ENCODE results near the gene ORMDL1. TPM values are rescaled to one million over a fixed set of nuclear protein-coding genes. Genes with fewer than 3 reads are reported as not detected.
A peak's percentile ranks its signal among the peaks of the same experiment; 100 is the strongest.

Gene ORMDL1
- total and polyA plus RNA-seq, 4 donors, result 22.1 to 64.9 (median 34.2) TPM

GRCh38 chr2:189756311-189756952 is 27.7 kb downstream of the ORMDL1 start (continued):
- no peak for TF ChIP-seq ZBTB33 (IDR thresholded peaks at IDR 0.05)

DNA sequence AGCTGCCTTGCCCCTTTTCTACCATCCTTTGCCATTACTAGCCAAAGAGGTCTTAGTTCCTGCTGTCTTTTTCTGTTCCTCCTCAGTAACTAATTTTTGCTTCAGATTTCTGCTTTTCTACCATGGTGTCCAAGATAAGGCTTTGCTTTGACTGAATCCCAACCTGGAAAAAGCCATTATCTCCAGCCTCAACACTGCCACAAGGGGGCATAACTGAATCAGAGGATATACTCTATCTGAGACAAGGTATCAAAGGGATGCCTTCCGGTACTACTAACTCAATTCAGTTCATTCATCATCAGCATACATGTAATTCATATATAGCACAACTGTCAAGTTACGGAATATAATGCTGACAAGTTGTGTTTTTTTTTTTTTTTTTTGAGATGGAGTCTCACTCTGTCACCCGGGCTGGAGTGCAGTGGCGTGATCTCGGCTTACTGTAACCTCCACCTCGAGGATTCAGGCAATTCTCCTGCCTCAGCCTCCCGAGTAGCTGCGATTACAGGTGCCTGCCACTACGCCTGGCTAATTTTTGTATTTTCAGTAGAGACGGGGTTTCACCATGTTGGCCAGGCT is 33.0 kb downstream of the ORMDL1 start:
- H3K36me3 ChIP-seq (ENCODE audit: control insufficient read depth in 4 of 4, insufficient read depth in 3 of 4, low read depth in 1 of 4, low read length in 3 of 4), result peaks cover 0 to 38% (median 17%) of the 10 kb centered on the region in 4 donors
- DNase-seq (ENCODE audit: low spot score), result peak; percentile 50
- H3K9me3 ChIP-seq (ENCODE audit: control insufficient read depth in 4 of 4, low read length in 3 of 4), result no peaks in the 10 kb centered on the region
- H3K27me3 ChIP-seq (ENCODE audit: control insufficient read depth in 4 of 4, insufficient read depth in 4 of 4, low read length in 3 of 4), result no peaks in the 10 kb centered on the region
- H3K4me3 ChIP-seq (ENCODE audit: low read depth in 1 of 3, low read length in 3 of 3), result no peak overlapping the region
- TF ChIP-seq JUND (IDR thresholded peaks at IDR 0.05) (no peak), RAD21 (IDR thresholded peaks at IDR 0.05) (peak; percentile 65 to 81), CTCF (IDR thresholded peaks at IDR 0.05; ENCODE audit: low read depth, low read length, missing input control) (peak; percentile 60)
- no peak overlapping the region for H3K27ac ChIP-seq (ENCODE audit: low read depth in 1 of 2, low read length in 2 of 2)
- no peak overlapping the region for H3K9ac ChIP-seq (ENCODE audit: low read depth in 1 of 2, low read length in 2 of 2)
- no peaks in the 10 kb centered on the region for H3K4me1 ChIP-seq (ENCODE audit: control insufficient read depth in 4 of 4, insufficient read depth in 4 of 4, low read length in 3 of 4)
- 86% methylated on average over 10 of the region's 10 CpGs for WGBS

GRCh38 chr2:189729430-189729829 is 54.7 kb downstream of the ORMDL1 start:
- peaks cover 0 to 4% (median 2%) of the 10 kb centered on the region in 4 donors for H3K36me3 ChIP-seq (ENCODE audit: control insufficient read depth in 4 of 4, insufficient read depth in 3 of 4, low read depth in 1 of 4, low read length in 3 of 4)
- TF ChIP-seq CTCF (IDR thresholded peaks at IDR 0.05; ENCODE audit: low read depth, low read length, missing input control), result no peak
- TF ChIP-seq EGR1 (IDR thresholded peaks at IDR 0.05; ENCODE audit: low read depth in 2 of 2), result no peak
- no peak for TF ChIP-seq NR2F2 (IDR thresholded peaks at IDR 0.05)
- no peak for TF ChIP-seq RXRA (IDR thresholded peaks at IDR 0.05)
- TF ChIP-seq FOXA2 (IDR thresholded peaks at IDR 0.05), result no peak
- TF ChIP-seq RAD21 (IDR thresholded peaks at IDR 0.05), result no peak
- TF ChIP-seq GABPA (IDR thresholded peaks at IDR 0.05 in 1 of 2, conservative IDR thresholded peaks at IDR 0.05 in 1 of 2), result no peak
- no peak for TF ChIP-seq YY1 (IDR thresholded peaks at IDR 0.05)
- TF ChIP-seq JUND (IDR thresholded peaks at IDR 0.05), result no peak
- TF ChIP-seq FOXA1 (IDR thresholded peaks at IDR 0.05), result no peak
- TF ChIP-seq, protein P1, sequence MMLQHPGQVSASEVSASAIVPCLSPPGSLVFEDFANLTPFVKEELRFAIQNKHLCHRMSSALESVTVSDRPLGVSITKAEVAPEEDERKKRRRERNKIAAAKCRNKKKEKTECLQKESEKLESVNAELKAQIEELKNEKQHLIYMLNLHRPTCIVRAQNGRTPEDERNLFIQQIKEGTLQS (IDR thresholded peaks at IDR 0.05), result no peak
- no peak for TF ChIP-seq ZBTB33 (IDR thresholded peaks at IDR 0.05)
- TF ChIP-seq TAF1 (conservative IDR thresholded peaks at IDR 0.05), result no peak
- no peak for TF ChIP-seq SP1 (IDR thresholded peaks at IDR 0.05)
- TF ChIP-seq, protein P2, sequence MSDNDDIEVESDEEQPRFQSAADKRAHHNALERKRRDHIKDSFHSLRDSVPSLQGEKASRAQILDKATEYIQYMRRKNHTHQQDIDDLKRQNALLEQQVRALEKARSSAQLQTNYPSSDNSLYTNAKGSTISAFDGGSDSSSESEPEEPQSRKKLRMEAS (IDR thresholded peaks at IDR 0.05), result no peak
- 78% methylated on average over 3 of the region's 3 CpGs for WGBS

More at GRCh38 chr2:189729430-189729829, 54.7 kb downstream of the ORMDL1 start:
- no peaks in the 10 kb centered on the region for H3K27me3 ChIP-seq (ENCODE audit: control insufficient read depth in 4 of 4, insufficient read depth in 4 of 4, low read length in 3 of 4)
- no peak overlapping the region for H3K9ac ChIP-seq (ENCODE audit: low read depth in 1 of 2, low read length in 2 of 2)
- no peaks in the 10 kb centered on the region for H3K4me1 ChIP-seq (ENCODE audit: control insufficient read depth in 4 of 4, insufficient read depth in 4 of 4, low read length in 3 of 4)
- DNase-seq (ENCODE audit: low spot score), result no peak
- H3K4me3 ChIP-seq (ENCODE audit: low read depth in 1 of 3, low read length in 3 of 3), result no peak overlapping the region
- no peak overlapping the region for H3K27ac ChIP-seq (ENCODE audit: low read depth in 1 of 2, low read length in 2 of 2)
- no peaks in the 10 kb centered on the region for H3K9me3 ChIP-seq (ENCODE audit: control insufficient read depth in 4 of 4, low read length in 3 of 4)
